Measurements from ENCODE around the gene TNRC18. TPM values are rescaled to one million over a fixed set of nuclear protein-coding genes. Genes with fewer than 3 reads are reported as not detected.
A peak's percentile ranks its signal among the peaks of the same experiment; 100 is the strongest.
"Not testable (repeated sequence)": the region's sequence is repeated elsewhere in the genome, so short reads cannot be mapped to it uniquely, and the experiment has no call there.

Gene TNRC18
- total RNA-seq, 1 donor from 2014 or later: 197 TPM

DNA sequence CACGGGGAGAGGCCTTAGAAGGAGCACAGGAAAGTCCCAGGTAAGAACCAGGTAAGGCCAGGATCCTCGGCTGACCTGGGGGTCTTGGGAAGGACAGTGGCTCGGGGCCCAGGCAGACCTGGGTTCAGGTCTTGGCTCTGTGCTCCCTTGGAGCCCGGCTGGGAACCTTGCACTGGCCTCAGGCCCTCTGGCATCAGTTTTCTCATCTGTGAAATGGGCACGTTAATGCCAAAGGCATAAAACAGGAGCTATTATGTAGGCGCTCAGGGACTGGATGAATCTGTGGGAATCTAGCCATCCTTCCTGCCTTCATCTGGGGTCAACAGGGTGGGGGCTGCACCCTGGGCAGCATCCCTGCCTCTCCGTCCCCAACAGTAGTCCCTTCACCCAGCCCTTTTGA is 149.2 kb downstream of the TNRC18 start:
- no peak overlapping the region for H3K27ac Mint-ChIP-seq
- H3K27me3 Mint-ChIP-seq: peaks cover 11% of the 10 kb centered on the region
- H3K4me3 Mint-ChIP-seq (ENCODE audit: low read depth): no peak overlapping the region
- no peak for DNase-seq (ENCODE audit: low spot score, unreplicated experiment)
- no peaks in the 10 kb centered on the region for H3K9me3 Mint-ChIP-seq (ENCODE audit: low read depth)
- H3K36me3 Mint-ChIP-seq (ENCODE audit: insufficient read depth): no peaks in the 10 kb centered on the region
- H3K4me1 Mint-ChIP-seq (ENCODE audit: low read depth): peaks cover 2% of the 10 kb centered on the region
- TF ChIP-seq CTCF (IDR thresholded peaks at IDR 0.05; ENCODE audit: unreplicated experiment): no peak

GRCh38 chr7:5273831-5274405 is 149.7 kb downstream of the TNRC18 start:
- not testable (repeated sequence) for H3K27ac Mint-ChIP-seq; H3K9me3 Mint-ChIP-seq (ENCODE audit: low read depth); H3K36me3 Mint-ChIP-seq (ENCODE audit: insufficient read depth); DNase-seq (ENCODE audit: low spot score, unreplicated experiment); H3K4me1 Mint-ChIP-seq (ENCODE audit: low read depth); H3K4me3 Mint-ChIP-seq (ENCODE audit: low read depth)
- H3K27me3 Mint-ChIP-seq: peaks cover 11% of the 10 kb centered on the region

- H3K36me3 Mint-ChIP-seq (ENCODE audit: insufficient read depth): no peaks in the 10 kb centered on the region
- H3K9me3 Mint-ChIP-seq (ENCODE audit: low read depth): no peaks in the 10 kb centered on the region
- peaks cover 11% of the 10 kb centered on the region for H3K27me3 Mint-ChIP-seq
- peaks cover 2% of the 10 kb centered on the region for H3K4me1 Mint-ChIP-seq (ENCODE audit: low read depth)
- TF ChIP-seq CTCF (IDR thresholded peaks at IDR 0.05; ENCODE audit: unreplicated experiment): no peak
- H3K4me3 Mint-ChIP-seq (ENCODE audit: low read depth): no peak overlapping the region
- DNase-seq (ENCODE audit: low spot score, unreplicated experiment): no peak
- no peak overlapping the region for H3K27ac Mint-ChIP-seq
Measured at GRCh38 chr7:5270788-5271187, 152.8 kb downstream of the TNRC18 start.

- H3K9me3 Mint-ChIP-seq (ENCODE audit: low read depth); DNase-seq (ENCODE audit: low spot score, unreplicated experiment); H3K4me3 Mint-ChIP-seq (ENCODE audit: low read depth); H3K36me3 Mint-ChIP-seq (ENCODE audit: insufficient read depth); H3K4me1 Mint-ChIP-seq (ENCODE audit: low read depth); H3K27ac Mint-ChIP-seq: not testable (repeated sequence)
- peaks cover 15% of the 10 kb centered on the region for H3K27me3 Mint-ChIP-seq
Measured at GRCh38 chr7:5269992-5270657, 153.5 kb downstream of the TNRC18 start.

- not testable (repeated sequence) for H3K4me3 Mint-ChIP-seq (ENCODE audit: low read depth); H3K9me3 Mint-ChIP-seq (ENCODE audit: low read depth); DNase-seq (ENCODE audit: low spot score, unreplicated experiment); H3K4me1 Mint-ChIP-seq (ENCODE audit: low read depth); H3K36me3 Mint-ChIP-seq (ENCODE audit: insufficient read depth)
- Mint-ChIP-seq H3K27ac (peak overlapping the region; percentile 76), H3K27me3 (peaks cover 16% of the 10 kb centered on the region)
Measured at GRCh38 chr7:5267829-5268228, 155.8 kb downstream of the TNRC18 start.

DNA sequence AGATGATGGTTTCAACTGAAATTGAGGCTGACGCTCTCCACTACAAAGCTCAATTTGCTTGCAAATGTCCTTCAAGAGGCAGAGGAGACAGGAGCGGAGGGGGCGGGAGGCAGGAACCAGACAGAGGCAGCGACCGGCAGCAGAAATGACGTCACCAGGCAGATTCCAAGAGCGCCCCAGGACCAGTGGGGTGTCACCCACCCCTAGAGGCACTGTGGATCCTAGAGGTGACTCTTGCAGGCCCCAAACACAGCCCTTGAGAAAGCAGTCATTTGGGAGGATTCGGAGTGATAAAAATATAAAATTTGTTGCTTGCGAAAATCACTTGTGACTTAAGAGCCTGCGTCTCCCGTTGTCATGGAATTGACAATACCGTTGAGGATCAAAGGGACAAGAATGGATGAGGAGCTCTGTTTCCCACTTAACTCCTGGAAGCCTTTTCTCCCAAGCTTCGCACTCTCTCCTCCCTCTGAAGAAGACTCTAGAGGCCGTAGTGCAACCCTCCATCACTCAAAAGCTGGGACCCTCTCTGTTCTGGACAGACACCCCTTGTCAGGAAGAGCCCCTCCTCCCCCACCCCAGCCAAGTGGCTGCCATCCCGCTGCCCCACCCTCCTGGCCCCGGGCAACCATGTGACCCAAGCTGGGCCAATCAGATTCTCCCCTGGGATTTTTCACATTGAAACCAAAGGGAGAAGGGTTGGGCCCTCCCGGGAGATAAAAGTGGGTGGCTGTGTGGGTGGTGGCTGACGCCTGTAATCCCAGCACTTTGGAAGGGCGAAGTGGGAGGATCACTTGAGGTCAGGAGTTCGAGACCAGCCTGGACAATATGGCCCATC is 157.2 kb downstream of the TNRC18 start:
- DNase-seq (ENCODE audit: low spot score, unreplicated experiment): no peak
- H3K27me3 Mint-ChIP-seq: peaks cover 15% of the 10 kb centered on the region
- TF ChIP-seq CTCF (IDR thresholded peaks at IDR 0.05; ENCODE audit: unreplicated experiment): no peak
- no peaks in the 10 kb centered on the region for H3K9me3 Mint-ChIP-seq (ENCODE audit: low read depth)
- no peak overlapping the region for H3K4me3 Mint-ChIP-seq (ENCODE audit: low read depth)
- no peaks in the 10 kb centered on the region for H3K4me1 Mint-ChIP-seq (ENCODE audit: low read depth)
- H3K36me3 Mint-ChIP-seq (ENCODE audit: insufficient read depth): no peaks in the 10 kb centered on the region
- no peak overlapping the region for H3K27ac Mint-ChIP-seq
